IMR-90 (cell line): ENCODE measurements around the gene MMD.

Experiments used
- BHLHE40 ChIP-seq: fragments of 150-350 bp; IDR thresholded peaks from 2 replicates; pipeline ENCODE4 v1.6.1; 2016; ENCODE audit warnings: mild to moderate bottlenecking, low read depth, low read length
- CEBPB ChIP-seq: IDR thresholded peaks from 2 replicates; pipeline ENCODE4 v1.6.1; 2012; ENCODE audit warnings: low read depth, low read length, improper control_type of control experiment
- MAFK ChIP-seq: IDR thresholded peaks from 2 replicates; pipeline ENCODE4 v1.6.1; 2012; ENCODE audit warnings: low read depth, low read length, improper control_type of control experiment
- SMC3 ChIP-seq: fragments of 150-350 bp; IDR thresholded peaks from 2 replicates; pipeline ENCODE4 v1.6.1; 2016; ENCODE audit warnings: low read depth, mild to moderate bottlenecking, antibody characterized with exemption, low read length, moderate library complexity
- USF2 ChIP-seq: fragments of 150-350 bp; IDR thresholded peaks from 2 replicates; pipeline ENCODE4 v1.6.1; 2017; ENCODE audit warnings: mild to moderate bottlenecking, antibody characterized with exemption, low read length, low read depth
- TF ChIP-seq, protein P1 (sequence below): conservative IDR thresholded peaks from 2 replicates; pipeline ENCODE4 v1.5.1; 2012; ENCODE audit warnings: mild to moderate bottlenecking, low read depth, low read length, improper control_type of control experiment

DNA sequence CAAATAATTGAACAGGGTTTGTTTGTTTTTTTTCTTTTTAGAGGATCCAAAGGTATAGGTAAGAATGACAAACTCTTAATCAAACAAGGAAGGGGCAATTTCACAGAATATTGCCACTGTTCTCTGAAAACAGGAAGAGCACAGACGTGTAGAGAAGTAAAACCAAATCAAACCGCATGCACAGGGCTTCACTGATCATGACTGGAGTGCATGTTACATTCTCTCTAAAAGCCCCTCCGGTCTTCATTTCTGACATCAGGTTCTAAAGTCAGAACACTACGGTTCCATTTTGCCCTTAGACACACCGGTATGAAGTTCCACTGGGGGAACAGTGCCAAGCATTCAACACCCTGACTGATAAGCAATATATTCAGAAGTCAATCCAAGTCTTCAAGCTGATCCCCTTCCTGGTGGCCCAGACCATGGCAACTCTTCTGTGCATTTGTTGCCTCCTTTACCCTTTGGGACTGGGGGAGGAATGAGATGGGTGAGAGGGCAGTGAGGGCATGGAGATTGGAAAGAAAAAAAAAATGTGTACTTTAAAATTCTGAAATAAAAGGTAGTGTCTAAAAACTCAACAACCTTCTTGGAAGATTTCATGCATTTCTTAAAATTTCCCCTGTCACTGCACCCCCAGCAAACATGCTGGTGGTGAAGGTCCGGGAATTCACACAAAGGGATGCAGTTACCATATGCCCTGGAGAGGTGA, 1.4 kb downstream of the MMD start:
- TF ChIP-seq, protein P1, sequence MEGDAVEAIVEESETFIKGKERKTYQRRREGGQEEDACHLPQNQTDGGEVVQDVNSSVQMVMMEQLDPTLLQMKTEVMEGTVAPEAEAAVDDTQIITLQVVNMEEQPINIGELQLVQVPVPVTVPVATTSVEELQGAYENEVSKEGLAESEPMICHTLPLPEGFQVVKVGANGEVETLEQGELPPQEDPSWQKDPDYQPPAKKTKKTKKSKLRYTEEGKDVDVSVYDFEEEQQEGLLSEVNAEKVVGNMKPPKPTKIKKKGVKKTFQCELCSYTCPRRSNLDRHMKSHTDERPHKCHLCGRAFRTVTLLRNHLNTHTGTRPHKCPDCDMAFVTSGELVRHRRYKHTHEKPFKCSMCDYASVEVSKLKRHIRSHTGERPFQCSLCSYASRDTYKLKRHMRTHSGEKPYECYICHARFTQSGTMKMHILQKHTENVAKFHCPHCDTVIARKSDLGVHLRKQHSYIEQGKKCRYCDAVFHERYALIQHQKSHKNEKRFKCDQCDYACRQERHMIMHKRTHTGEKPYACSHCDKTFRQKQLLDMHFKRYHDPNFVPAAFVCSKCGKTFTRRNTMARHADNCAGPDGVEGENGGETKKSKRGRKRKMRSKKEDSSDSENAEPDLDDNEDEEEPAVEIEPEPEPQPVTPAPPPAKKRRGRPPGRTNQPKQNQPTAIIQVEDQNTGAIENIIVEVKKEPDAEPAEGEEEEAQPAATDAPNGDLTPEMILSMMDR = no peak
- TF ChIP-seq BHLHE40 (no peak), CEBPB (no peak), USF2 (no peak), SMC3 (no peak), MAFK (no peak)
